Esophagus muscularis mucosa (tissue), 3 donors: ENCODE measurements around the gene LRRD1.
"Not testable (repeated sequence)": the region's sequence is repeated elsewhere in the genome, so short reads cannot be mapped to it uniquely, and the experiment has no call there.

Experiments used
- CTCF ChIP-seq, 3 experiments: fragments of 200-600 bp in 2 of 3; fragments of 450-650 bp in 1 of 3; sonication (generic) in 2 of 3; IDR thresholded peaks; one replicate each; pipeline ENCODE4 v1.5.1; 2017 to 2019; ENCODE audit warnings: antibody characterized with exemption in 3 of 3, mild to moderate bottlenecking in 2 of 3, moderate library complexity in 1 of 3
- POLR2AphosphoS5 ChIP-seq, 2 donors: sonication (generic); formaldehyde crosslinking; IDR thresholded peaks; one replicate each; pipeline ENCODE4 v1.6.1; 2017; ENCODE audit warnings: antibody characterized with exemption in 2 of 2

DNA sequence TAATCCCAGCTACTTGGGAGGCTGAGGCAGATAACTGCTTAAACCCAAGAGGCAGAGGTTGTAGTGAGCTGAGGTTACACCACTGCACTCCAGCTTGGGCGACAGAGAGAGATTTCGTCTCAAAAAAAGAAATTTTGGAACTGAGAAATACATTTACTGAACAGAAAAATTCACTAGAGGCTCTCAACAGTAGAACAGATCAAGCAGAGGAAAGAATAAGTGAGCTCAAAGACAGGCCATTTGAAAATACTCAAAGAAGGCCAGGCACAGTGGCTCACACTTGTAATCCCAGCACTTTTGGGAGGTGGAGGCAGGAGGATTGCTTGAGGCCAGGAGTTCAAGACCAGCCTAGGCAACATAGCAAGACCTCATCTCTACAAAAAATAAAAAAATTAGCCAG lies 9.4 kb downstream of the LRRD1 start:
- not testable (repeated sequence) for TF ChIP-seq CTCF, POLR2AphosphoS5 (IDR thresholded peaks at IDR 0.05)
